ENCODE data around the gene DDX49.
"Not testable (repeated sequence)": the region's sequence is repeated elsewhere in the genome, so short reads cannot be mapped to it uniquely, and the experiment has no call there.

The DDX49 gene

DNA sequence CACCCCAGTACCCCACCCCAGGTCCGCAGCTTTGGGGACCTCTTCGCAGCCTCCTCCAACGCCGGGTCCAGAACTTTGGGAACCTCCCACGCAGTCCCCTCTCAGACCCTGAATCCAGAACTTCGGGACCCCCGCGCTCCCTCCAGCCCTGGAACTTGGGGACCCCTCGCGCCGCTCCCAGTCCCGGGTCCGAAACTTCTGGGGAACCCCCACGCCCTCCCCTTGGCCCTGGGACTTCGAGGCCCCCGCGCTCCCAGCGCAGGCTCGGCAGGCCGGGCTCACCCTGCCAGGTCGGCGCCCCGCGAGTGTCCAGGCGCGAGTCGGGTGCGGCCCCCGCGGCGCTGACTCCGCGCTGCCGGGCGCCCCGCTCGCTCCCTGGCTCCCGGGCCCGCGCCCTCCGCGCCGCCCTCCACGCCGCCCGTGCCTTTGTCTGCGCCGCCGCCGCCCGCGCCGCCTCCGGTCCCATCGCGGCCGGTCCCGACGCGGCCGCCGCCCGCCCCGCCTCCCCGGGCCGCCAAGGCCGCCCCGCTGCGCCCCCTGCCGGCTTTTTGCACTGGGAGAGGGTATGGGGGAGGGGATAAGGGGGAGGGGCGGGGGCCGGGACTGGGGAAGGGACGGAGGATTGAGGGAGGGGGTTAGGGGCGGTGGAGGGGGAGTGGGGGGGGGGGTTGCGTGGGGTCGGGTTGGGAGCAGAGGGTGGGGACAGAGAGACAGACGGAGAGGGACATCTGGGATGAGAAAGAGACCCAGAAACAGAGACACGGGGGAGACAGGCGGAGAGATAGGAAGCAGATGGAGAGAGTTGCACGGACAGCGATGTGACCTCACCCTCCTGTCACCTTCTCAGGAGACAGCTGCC lies 21.5 kb downstream of the DDX49 start, which contains the start of gene HOMER3:
HOMER3 (minus strand) TSS at position 449 of the 859 bp plus-strand sequence. CDS start 2,235 bp downstream, outside the sequence.
- DNase-seq, result peak in 52 of 56 donors; percentile 7 to 90 (median 60)

DNA sequence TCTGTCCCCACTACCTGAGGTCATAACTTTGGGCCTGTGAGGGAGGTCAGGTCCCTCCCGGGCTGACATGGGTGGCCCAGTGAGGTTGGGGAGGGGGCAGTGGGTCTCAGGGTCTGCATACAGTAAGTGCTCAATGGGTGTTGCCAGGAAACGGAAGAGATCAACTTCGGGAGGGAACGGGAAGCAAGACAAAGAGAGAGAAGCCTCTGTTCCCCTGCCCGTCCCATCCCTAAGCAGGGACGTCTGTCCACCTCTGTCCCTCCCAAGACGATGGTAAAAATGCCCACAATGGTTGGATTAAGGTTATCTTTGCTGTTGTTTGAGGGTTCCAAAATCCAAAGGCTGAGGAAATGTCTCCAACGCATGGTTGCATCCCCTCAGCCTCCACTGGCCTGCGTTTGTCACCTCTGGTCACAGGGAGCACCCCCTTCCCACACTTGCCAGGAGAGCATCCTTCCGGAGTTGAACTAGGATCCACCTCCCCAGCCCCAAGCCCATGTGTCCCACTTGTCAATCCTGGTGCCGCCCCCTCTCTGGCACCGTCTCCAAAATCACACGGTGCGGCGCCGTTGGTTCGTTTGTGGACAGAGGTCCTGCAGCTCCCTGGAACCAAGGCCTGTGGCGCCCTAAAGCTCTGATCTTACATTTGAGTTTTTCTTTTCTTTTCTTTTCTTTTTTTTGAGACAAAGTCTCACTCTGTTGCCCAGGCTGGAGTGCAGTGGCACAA lies 22.3 kb downstream of the DDX49 start:
- DNase-seq, result peak in 5 of 56 donors; percentile 5 to 42 (median 10)

- no peak for DNase-seq
These were observed 23.2 kb downstream of the DDX49 start for GRCh38 chr19:18942692-18943091.

GRCh38 chr19:18943465-18943864 lies 23.9 kb downstream of the DDX49 start:
- DNase-seq, result peak in 3 of 56 donors; percentile 12 to 31 (median 20)

DNA sequence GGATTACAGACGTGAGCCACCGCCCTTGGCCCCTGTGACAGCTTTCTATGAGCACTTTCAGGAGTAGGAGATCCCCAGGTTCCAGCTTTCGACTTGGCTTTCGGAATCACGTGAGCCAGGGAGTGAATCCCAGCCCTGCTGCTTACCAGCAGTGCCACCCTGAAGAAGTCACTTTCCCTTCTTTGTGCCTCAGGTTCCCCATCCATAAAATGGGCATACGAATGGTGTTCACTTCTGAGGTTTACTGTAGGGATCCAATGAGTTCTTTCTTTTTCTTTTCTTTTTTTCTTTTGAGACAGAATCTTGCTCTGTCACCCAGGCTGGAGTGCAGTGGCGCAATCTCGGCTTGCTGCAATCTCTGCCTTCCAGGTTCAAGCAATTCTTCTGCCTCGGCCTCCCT lies 25.8 kb downstream of the DDX49 start:
- no peak for DNase-seq

GRCh38 chr19:18946335-18946734 lies 26.8 kb downstream of the DDX49 start:
- no peak for DNase-seq

DNA sequence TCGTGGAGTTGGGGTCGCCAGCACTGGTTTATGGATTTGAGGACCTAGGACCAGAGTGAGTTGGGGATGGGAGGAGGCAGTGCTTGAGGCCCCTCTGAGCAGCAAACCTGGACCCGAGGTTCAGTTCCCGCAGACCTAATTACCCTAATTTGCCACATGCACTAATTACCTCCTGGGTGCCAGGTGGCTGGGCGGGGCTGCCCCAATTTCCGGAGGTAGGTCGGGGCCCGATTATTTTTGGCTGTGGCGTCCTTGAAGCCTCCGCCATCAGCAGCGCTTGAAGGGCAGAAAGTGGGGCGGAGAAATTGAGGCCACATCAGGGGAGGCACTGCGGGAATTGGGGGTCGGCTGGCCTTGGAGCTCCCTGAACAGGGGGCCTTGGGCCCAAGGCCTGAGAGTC lies 27.4 kb downstream of the DDX49 start:
- no peak for DNase-seq

DNA sequence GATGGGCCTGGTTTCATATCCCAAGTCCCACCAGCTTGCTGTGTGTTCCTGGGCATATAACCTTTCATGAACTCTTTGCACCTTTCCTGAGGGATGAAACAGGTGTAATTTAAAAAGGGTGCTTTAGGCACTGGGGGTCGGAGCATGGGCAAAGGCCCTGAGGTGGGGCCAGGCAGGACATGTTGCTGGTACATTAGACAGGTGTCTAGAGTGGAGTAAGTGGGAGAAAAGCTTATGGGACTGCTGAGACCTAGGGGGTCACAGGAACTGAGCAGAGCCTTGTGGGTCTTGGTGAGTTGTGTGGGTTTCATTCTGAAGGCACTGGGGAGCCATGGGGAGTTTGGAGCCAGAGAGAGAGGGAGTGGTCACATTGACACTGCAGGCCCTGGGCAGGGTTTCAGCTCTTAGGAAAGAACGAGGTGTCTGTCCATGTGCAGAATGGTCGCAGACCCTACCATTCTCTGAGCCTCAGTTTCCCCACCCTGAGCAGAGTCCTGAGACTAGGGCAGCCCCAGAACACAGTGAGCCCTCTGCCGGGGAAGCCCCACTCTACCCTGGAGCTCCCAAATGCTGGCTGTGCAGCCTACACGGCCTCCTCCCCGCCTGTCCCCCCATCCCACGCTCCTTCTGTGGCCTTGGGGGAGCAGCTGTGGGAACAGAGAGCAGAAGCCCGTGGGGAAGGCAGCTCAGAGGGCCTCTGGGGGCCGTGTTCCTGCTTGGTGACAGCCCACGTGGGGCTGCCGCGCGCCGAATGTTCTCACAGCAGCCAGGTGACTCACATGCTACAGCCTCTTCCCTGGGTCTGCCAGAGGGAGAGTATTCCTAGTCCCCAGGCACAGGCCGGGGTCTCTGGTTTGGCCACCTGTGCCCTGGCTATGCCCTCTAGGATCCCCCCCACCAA lies 28.8 kb downstream of the DDX49 start:
- DNase-seq, result peak in 11 of 56 donors; percentile 3 to 38 (median 16)

GRCh38 chr19:18948976-18949356 lies 29.5 kb downstream of the DDX49 start:
- DNase-seq, result no peak

GRCh38 chr19:18949858-18950257 lies 30.3 kb downstream of the DDX49 start:
- DNase-seq, result no peak

- DNase-seq, result no peak
These were observed 32.3 kb downstream of the DDX49 start for GRCh38 chr19:18951721-18952281.

- not testable (repeated sequence) for DNase-seq
These were observed 33.0 kb downstream of the DDX49 start for GRCh38 chr19:18952364-18953003.

GRCh38 chr19:18954094-18954493 lies 34.6 kb downstream of the DDX49 start:
- no peak for DNase-seq

GRCh38 chr19:18955042-18955441 lies 35.5 kb downstream of the DDX49 start:
- DNase-seq, result no peak

GRCh38 chr19:18960370-18960769 lies 40.9 kb downstream of the DDX49 start:
- DNase-seq, result no peak

GRCh38 chr19:18961767-18962620 lies 42.5 kb downstream of the DDX49 start:
- DNase-seq, result peak in 1 of 56 donors; percentile 23

- no peak for DNase-seq
These were observed 44.6 kb downstream of the DDX49 start for GRCh38 chr19:18964121-18964520.

- no peak for DNase-seq
These were observed 46.8 kb downstream of the DDX49 start for GRCh38 chr19:18966307-18966706.

- DNase-seq, result peak in 6 of 56 donors; percentile 2 to 19 (median 9)
These were observed 48.0 kb downstream of the DDX49 start for GRCh38 chr19:18967358-18968146.
